GM21360 (cell line): ENCODE data around the gene IFNAR2.

Source experiments
- ATAC-seq: cut with Tn5 transposase; IDR thresholded peaks from one replicate; pipeline ENCODE4 v1.9.1; 2021; ENCODE audit warnings: mild to moderate bottlenecking, moderate library complexity; ENCODE audit not compliant: unreplicated experiment

IFNAR2 gene

GRCh38 chr21:33229784-33230544 is at the start of gene IFNAR2:
Gene IFNAR2 (plus strand): TSS chr21:33229938. CDS start chr21:33241923, 11,985 bp downstream.
- peak; percentile 59 for ATAC-seq

- ATAC-seq = no peak
Measured at GRCh38 chr21:33185852-33186251, 43.9 kb upstream of the IFNAR2 start.

DNA sequence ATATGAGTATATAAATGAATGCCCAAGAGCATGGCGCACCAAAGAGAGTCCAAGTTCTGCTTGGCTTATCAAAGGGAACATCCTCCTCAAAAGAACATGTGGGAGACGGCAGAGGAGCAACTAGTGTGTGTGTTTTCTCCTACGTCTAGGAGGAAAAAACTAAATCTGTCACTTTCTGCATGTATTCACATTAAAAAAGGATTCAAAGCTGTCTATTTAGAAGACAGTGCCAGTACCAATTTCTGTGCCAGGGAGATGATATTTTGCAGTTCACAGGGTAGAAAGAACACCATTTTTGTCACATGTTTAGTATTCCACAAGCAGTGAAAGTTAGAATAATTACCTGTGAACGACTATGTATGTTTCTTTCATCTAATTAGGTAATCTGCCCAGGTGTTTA is 42.5 kb upstream of the IFNAR2 start:
- ATAC-seq = no peak

- no peak for ATAC-seq
Measured at GRCh38 chr21:33189237-33189636, 40.5 kb upstream of the IFNAR2 start.

DNA sequence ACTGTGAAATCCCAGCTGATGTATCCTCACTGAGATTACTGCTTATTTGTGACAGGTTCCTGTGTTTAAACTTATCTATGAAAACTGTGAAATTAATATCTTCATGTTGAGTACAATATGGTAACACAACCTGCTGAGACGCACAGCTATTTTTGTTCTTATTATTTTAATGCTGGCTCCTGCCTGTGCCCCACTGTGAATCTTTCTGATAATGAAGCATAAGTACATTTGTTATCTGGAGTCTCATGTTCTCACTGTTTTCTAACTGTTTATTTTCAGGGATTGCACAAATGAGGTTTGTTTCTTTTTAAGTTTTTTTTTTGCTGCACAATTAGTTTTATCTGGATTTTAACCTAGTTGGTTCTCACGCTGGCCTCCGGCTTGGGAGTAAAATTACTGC is 39.9 kb upstream of the IFNAR2 start:
- ATAC-seq = no peak

GRCh38 chr21:33196941-33197374 is 32.8 kb upstream of the IFNAR2 start:
- no peak for ATAC-seq

DNA sequence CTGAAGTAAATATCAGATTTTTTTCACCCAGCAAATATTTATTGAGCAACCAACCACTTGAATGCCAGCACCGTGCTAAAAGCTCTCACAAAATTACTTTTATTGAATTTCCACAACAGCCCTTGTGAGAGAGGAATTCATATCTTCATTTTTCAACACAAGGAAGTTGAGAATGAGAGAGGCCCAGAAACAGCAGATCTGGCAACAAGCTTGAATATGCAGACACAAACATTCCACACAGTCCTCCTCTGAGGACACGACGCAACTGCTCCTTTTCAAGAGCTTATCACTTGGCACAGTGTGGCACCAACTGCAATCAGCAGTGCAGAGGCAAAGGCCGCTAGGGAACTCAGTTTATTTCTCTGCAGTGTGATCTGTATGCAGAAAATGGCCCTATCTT is 32.2 kb upstream of the IFNAR2 start:
- no peak for ATAC-seq

GRCh38 chr21:33198346-33199099 is 31.2 kb upstream of the IFNAR2 start:
- no peak for ATAC-seq

DNA sequence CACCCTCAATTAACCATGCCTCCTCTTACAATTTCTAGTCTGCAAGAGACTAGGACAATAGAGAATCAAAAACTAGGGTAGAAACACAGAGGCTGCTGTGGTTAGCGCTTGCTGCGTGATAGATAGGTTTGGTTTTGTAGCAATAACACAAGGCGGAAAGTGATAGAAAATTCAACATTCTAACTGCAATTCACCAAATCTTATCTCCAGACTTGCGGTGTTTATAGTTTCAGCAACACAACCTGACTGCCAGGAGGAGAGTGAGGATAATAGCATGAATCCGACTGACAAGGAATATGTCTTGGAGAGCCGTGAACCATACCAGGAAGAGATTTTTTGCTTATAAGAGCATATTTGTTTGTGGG is 30.7 kb upstream of the IFNAR2 start:
- ATAC-seq = no peak

GRCh38 chr21:33199516-33200217 is 30.1 kb upstream of the IFNAR2 start:
- ATAC-seq = peak; percentile 74

GRCh38 chr21:33201956-33202355 is 27.8 kb upstream of the IFNAR2 start:
- ATAC-seq = no peak

- no peak for ATAC-seq
Measured at GRCh38 chr21:33202464-33203363, 27.0 kb upstream of the IFNAR2 start.

DNA sequence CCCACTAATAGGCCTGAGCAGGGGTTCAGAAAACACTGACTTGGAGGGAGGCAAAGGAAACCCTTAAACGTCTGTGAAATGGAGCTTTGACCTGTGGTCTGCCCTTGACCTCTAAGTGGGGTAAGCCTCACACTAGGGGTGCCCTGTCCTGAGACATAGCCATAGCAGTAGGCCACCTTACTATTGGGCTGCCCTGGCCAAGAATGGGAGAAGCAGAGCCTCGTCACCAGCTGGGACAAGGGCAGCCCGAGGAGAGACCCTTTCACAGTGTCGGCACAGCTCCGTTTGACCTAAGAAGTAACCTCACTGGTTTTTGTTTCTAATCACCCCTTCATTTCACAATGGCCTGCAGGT is 26.4 kb upstream of the IFNAR2 start:
- no peak for ATAC-seq

DNA sequence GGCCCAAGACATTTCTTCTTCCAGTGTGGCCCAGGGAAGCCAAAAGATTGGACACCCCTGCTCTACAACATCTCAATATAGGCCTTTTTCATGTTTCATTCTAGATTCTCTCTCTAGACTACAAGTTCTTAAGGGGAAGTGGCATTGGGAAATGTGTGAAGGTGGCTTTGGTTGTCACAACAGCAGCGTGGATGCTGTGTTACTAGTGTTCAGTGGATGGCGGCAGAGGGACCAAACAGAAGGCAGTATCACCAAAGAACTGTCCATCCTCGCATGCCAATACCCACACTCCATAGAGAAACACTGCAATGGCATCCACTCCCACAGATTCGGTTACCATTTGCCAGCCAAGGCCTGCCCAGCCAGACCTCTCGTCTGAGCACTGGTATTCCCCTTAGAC is 24.3 kb upstream of the IFNAR2 start:
- no peak for ATAC-seq

DNA sequence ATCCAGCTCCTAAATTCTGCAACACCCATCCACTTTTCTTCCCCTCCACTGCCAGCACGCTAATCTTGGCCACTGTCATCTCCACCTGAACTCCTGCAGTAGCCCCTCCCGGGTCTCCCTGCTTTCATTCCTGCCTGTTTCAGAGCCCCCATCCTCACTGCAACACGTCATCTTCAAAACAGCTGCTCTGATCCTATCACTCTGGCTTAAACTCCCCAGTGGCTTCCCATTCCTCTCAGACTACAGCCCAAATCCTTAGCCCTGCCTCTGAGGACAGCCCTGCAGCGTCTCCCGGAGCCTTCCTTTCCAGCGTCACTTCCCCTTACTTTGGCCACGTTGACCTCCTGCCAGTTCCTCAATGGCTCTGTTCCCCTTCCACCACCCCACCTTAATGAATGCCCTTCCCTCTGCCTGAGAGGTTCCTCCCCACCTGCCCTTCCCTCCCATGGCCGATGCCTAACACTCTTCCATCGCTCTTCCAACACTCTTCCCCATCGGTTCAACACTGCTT is 22.9 kb upstream of the IFNAR2 start:
- no peak for ATAC-seq

DNA sequence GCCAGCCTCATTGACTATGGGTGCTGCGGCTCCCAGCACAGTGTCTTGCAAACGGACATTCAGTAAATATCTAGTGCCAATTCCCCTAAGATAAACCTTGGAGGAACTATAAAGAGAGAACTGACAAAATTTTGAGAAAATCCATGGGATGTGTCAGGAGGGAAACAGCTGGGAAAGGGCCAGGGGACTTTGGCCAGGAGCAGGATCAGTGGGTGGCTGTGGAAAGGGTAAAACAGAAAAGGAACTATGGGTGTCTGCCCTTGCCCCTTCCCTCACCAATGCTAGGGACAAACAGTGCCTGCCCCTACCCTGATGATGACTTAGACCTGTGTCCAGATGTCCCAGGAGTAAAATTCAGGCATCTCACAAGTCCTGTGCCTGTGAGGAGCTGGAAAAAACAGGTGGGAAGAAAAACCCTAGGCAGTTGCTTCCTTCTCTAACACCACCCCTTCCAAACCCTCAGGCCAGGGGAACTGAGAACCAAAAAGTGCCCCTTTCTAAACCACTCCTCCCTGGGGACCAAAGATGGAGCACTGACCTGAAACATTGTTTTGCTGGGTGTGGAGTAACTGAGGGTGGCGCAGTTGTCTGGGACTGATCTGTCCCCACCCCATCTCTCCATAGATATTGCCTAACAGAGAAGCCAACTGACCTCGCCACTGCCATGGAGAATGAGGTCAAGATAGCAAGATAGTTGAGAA is 22.1 kb upstream of the IFNAR2 start:
- no peak for ATAC-seq

DNA sequence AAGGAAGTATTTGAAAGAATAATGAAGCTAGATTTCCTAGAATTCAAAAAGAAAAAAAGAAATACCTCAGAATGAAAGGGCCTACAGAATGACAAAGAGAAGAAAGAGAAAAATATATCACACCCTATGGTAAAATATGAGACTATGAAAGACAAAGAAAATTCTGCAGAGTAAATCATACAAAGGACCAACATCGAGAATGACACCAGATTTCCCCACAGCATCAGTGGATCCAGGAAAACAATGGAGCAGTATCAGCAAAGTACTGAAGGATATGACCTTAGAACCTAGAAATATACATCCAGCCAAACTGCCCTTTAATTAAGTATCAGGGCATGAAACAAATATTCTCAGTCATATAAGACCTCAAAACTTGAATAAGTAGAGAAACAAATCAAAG is 21.2 kb upstream of the IFNAR2 start:
- ATAC-seq = no peak

GRCh38 chr21:33211305-33211704 is 18.4 kb upstream of the IFNAR2 start:
- no peak for ATAC-seq

- ATAC-seq = no peak
Measured at GRCh38 chr21:33211732-33212131, 18.0 kb upstream of the IFNAR2 start.
